Stimulated activated CD8-positive, alpha-beta memory T cell treated with anti-CD3 and anti-CD28 coated beads, Interleukin-12 subunit alpha, Interleukin-12 subunit beta, amount 100 ng/mL, for 4 hours (primary cell): ENCODE measurements around the gene PAQR5.
"Not testable (repeated sequence)": the region's sequence is repeated elsewhere in the genome, so short reads cannot be mapped to it uniquely, and the experiment has no call there.

ENCODE experiments used
- DNase-seq: peaks from one replicate; pipeline ENCODE4 v3.0.0-alpha.2; 2020; ENCODE audit warnings: low read depth

PAQR5 gene

GRCh38 chr15:69316291-69316690, 17.6 kb downstream of the PAQR5 start:
- no peak for DNase-seq

DNA sequence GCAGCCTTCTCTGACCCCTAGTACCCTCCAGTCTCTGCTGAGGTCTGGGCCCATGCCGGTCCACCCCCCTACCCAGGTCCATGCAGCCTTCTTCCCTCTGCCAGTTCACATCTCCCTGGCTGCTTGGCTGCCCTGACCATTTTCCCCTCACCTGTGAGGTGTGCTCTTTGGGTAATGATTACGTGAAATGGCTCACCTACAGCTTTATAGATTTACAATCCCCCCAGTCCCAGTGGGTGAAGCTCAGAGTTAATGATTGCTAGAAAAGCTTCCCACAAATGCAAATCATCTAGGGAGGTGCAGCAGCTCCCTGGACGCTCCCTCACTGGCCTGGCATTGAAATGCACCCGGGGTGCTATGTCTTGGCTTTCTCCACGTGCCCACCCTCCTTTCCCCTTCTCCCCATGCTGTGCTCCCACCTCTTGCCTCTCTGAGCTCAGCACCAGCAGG, 18.7 kb downstream of the PAQR5 start:
- no peak for DNase-seq

DNA sequence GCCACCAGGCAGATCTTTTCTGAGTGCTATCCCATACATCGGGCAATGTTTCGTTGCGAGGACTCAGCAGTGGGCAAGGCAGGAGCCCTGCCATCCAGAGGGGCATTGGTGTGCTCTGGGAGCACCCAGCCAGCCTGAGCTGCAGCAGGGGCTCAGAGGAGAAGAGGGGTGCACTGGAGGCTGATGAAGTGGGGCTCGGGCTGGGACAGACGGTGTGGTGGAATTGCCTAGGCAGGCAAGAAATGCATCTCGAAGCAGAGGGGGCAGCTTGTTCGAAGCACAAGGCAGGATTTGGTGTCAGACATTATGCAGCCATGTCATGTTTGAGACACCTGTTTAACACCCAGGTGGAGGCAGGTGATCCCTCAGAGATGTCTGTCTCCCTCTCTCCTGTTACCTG, 19.3 kb downstream of the PAQR5 start:
- DNase-seq: no peak

DNA sequence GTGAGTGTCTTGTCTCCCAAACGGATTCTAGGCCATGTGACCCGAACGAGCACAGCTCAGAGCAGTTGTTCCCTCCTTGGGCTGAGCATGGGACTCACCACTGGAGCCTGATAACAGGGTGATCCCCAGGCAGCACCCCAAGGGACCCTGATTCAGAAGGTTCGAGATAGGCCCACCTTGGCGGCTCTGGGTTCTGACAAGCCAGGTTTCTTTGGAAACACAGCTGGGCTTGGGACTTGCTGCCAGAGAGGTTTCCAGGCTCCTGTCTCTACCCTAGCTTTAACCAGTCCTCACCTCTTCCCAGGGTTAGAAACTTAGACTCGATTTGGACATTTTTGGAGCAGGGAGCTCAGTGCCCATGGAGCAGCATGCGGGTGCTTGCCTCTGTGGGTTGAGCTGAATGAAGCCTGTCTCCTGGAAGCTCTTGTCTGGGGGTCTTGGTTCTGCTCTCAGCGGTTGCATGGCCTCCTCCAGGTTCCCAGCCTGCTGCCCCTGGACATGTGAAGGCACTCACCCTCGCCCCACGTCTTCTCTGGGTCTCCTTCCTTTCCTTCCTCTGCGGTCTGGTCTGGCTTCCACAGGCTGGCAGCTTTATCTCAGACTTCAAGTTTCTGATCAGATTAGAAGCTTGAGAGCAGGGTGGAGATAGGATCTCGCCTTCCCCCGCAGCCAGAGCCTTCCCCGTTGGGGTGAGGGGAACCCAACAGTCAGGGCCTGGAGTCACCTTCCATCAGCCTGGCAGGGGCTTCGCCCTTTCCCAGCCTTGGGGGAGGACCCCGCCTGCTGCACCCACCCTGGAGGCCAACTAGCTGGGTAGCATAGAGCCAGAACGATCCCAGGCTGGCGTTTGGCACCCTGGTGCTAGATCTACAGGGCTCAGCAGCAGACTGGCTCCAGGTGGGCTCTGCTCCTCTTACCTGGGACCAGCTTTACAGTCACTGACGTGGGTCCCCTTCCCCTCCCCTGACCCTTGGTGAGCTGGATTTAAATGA, 21.0 kb downstream of the PAQR5 start:
- DNase-seq: no peak

DNA sequence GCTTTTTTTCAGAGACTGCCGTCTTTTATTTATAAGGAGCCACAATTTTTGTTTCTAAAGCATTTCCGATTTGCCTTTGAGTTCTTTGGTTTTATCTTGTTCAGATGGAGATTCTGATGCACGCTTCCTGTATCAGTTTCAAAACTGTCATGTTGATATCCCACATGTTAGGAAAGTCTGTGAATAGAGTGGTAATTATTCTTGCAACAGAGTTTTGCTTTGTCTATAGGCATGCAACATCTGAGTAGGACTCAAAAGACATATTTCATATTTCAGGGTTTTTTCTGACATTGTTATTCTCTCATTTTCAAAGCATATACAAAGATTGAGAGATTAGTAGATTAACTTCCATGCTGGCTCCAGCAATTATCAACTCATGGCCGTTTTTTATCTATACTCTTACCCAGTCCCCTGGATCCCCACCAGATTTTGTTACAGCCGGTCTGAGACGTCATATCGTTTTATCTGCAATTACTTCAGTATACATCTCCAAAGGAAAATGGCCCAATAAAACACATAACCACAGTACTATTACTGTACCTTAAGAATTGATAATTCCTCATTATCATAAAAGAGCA, 22.4 kb downstream of the PAQR5 start:
- DNase-seq: no peak

GRCh38 chr15:69323893-69324430, 25.2 kb downstream of the PAQR5 start:
- no peak for DNase-seq

DNA sequence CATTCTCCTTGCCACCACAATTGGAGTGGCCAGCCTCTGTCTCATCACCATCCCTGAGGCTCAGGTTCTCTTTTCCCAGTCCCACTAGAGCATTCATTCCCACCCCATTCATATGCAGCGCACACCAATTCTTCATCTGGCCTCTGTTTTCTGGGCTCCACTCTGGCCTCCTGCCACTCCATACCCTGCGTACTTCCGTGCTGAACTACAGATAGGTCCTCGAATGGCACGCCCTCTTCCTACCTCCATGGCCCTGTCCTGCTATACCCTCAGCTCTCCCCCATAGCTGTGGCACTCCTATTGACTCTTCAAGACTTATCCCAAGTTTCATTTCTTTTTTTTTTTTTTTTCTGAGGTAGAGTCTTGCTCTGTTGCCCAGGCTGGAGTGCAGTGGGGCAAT, 25.9 kb downstream of the PAQR5 start:
- no peak for DNase-seq

GRCh38 chr15:69325456-69325971, 26.8 kb downstream of the PAQR5 start:
- no peak for DNase-seq

DNA sequence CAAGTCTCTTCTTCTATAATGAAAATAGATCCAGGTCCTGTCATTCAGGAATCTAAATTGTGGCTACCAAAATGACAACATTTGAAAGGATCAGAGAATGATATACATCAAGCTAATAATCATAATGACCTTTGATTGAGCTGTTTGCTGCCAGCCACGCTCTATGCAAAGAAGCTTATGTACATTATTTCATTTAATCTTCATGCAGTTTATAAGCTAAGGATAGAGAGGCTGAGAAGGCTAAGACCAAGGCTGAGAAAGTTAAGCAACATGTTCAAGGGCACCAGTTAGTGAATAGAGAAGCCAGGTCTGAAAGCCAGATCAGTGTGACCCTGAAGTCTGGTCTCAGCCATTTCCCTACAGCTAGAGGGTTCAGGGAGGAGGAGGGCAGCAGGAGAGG, 29.4 kb downstream of the PAQR5 start:
- no peak for DNase-seq

DNA sequence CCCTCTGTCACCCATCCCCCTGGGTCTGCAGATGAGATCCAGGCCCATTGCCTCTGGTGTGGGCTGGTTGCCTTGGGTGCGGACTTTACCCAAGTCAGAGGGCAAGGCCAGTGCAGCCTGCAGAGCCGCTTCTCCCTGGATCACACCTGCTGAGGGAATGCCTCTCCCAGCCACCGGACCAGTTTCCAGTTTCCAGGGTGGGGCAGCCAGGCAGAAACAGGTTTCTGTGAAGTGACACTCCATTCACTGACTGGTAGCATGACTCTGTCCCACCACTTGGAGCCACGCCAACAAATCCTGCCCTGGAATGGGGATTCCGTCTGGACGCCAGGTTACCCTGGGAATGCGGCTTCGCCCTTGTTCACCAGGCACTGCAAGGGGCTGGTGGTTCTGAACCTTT, 30.0 kb downstream of the PAQR5 start:
- no peak for DNase-seq

DNA sequence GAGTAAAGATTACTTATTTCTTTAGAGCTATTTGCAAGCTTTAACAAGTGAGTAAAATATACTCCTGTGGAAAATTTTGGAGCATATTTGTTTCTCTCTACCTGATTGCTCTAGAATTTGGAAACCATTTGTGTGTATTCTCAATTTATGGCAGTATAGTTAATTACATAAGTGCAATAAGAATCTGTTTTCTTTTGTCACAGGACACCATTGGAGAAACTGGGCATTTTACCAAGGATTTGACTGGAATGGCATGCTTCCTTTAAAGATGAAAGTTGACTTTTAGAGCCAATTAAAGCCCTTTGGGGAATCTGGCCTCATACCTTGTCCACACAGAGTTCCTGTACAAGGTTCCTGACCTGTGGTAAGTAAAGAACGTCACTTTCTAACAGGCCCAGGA, 38.4 kb downstream of the PAQR5 start:
- no peak for DNase-seq

GRCh38 chr15:69338535-69339213, 40.0 kb downstream of the PAQR5 start:
- DNase-seq: no peak

DNA sequence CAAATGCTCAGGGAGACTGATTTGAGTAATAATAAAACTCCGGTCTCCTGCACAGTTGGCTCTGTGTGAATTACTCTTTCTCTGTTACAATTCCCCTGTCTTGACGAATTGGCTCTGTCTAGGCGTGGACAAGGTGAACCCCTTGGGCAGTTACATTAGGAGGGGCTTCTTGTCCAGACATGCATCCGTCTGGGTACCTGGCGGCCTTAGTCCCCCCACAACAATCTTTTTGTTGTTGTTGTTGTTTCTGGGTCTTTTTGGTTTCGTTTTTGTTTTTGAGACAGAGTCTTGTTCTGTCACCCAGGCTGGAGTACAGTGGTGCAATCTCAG, 40.5 kb downstream of the PAQR5 start:
- not testable (repeated sequence) for DNase-seq

DNA sequence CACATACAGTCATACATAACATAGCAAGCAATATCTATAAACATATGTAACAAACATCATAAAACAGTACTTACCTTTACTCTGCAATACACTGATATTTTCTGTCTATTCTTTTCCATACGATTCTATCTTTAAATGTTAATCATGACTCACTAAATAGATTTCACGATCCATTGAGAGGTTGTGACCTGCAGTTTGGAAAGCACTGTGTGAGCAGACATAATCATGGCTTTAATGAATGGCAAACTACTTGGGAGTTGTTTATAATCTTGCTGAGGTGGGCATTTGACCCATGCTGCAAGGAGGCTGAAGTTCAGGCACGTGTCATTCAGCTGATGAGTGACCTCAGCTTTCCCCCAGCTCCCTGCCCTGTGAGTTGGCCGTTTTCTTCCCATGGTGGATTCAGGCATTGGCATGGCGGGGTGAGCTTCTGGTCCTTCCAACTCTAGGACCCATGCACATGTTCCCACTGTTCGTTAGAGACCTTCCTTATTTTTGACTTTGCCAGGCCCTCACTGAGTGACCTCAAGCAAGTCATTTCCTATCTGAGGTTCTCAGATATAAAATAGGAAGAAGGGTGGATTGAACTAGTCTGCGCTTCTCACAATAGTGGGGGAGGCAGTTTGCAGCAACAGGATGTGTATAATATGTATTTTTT, 41.7 kb downstream of the PAQR5 start:
- DNase-seq: no peak

- DNase-seq: no peak
Measured at GRCh38 chr15:69341356-69341755, 42.6 kb downstream of the PAQR5 start.

- no peak for DNase-seq
Measured at GRCh38 chr15:69342460-69343076, 43.9 kb downstream of the PAQR5 start.

- DNase-seq: no peak
Measured at GRCh38 chr15:69343133-69343532, 44.4 kb downstream of the PAQR5 start.

DNA sequence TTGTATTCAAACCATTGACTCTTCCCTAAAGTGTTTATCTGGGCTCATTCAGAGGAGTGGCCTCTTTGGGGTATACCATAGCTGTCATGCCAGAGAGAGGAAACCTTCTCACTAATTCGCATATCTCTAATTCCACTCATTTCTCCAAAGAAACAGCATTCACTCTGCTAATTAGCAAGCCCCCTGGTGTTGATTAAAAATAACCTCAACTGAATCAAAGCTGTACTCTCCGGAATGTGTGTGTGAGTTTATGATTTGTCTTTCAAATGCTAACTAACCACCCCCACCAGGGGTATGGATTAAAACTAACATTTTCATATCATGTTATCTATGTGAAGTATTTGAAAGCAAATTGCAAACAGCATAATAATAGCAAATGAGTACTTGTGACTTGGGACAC, 45.5 kb downstream of the PAQR5 start:
- DNase-seq: no peak

DNA sequence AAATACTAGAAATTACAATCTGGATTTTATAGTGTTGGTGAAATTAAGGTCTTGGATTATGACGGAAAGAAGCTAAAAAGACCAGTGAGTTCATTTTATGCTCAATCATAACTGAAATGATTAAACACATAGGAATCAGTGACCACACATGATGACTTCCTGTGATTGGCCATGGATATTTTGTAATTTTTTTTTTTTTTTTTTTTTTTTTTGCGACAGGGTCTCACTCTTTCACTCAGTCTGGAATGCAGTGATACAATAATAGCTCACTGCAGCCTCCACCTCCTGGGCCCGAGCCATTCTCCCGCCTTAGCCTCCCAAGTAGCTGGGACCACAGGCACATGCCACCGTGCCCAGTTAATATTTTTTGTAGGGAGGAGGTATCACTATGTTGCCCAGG, 47.4 kb downstream of the PAQR5 start:
- DNase-seq: no peak

DNA sequence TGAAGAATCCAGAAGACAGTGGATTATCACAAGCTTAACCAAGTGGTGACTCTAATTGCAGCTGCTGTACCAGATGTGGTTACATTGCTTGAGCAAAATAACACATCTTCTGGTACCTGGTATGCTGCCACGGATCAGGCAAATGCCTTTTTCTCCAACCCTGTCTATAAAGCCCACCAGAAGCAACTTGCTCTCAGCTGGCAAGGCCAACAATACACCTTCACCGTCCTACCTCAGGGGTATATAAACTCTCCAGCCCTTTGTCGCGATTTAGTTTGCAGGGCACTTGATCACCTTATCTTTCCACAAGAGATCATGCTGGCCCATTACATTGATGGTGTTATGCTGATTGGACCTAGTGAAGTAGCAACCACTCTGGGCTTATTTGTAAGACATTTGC, 52.6 kb downstream of the PAQR5 start:
- DNase-seq: no peak

DNA sequence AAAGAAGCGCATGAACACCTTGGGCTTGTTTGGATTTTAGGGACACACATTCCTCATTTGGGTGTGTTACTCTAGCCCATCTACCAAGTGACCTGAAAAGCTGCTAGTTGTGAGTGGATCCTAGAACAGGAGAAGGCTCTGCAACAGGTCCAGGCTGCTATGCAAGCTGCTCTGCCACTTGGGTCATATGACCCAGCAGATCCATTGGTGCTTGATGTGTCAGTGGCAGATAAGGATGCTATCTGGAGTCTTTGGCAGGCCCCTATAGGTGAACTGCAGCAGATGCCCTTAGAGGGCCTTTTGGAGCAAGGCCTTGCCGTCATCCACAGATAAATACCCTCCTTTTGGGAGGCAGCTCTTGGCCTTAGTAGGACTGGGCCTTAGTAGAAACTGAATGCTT, 53.2 kb downstream of the PAQR5 start:
- DNase-seq: no peak
